DMS153 (cell line): Measurements from ENCODE around the gene COL20A1.

Source experiments
- DNase-seq: peaks from one replicate; lab custom pipeline; 2025; lab: John Stamatoyannopoulos, UW

The COL20A1 gene

DNA sequence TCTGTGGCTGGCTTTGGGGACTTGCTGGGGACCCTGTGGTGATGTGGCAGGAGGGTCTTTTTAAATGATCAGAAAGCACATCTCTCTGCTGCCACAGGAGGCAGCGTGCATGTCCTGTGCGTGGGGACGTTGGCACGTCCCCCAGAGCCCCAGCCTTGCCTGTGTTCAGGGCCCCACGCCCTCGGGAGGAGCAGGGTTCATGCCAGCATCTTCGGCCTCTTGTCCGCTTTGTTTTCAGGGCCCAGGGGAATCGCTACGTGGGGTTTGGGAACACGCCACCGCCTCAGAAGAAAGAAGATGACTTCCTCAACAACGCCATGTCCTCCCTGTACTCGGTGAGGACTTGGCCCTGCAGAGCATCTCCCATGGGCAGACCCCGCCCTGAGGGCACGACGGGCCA, 14.3 kb upstream of the COL20A1 start:
- DNase-seq = no peak

DNA sequence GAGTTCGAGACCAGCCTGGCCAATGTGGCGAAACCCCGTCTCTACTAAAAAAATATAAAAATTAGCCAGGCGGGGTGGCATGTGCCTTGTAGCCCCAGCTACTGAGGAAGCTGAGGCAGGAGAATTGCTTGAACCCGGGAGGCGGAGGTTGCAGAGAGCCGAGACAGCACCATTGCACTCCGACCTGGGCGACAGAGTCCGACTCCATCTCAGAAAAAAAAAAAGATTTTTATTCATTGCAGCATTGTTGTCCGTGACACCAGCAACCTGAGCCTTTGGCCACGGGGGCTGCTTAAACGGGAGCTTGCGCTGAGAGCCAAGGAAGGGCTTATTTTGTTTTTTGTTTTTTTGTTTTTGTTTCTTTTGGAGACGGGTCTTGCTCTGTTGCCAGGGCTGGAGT, 13.1 kb upstream of the COL20A1 start:
- DNase-seq = no peak

DNA sequence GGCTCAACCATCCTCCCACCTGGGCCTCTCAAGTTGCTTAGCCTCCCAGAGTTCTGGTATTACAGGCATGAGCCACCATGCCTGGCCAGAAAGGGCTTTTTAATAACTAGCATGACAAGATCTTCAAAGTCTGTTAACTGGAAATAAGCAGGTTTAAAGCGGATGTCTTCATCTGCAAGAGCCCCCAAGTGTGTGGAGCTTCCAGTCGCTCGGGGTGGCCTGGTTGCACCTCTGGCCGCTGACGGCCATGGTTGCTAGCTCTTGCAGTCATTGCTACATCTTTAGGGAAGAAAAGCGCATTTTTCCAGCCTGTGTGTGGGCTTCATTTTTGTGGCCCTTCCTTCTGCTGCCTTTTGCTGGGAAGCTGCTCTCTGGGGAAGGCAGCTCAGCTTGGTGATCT, 12.6 kb upstream of the COL20A1 start:
- no peak for DNase-seq

DNA sequence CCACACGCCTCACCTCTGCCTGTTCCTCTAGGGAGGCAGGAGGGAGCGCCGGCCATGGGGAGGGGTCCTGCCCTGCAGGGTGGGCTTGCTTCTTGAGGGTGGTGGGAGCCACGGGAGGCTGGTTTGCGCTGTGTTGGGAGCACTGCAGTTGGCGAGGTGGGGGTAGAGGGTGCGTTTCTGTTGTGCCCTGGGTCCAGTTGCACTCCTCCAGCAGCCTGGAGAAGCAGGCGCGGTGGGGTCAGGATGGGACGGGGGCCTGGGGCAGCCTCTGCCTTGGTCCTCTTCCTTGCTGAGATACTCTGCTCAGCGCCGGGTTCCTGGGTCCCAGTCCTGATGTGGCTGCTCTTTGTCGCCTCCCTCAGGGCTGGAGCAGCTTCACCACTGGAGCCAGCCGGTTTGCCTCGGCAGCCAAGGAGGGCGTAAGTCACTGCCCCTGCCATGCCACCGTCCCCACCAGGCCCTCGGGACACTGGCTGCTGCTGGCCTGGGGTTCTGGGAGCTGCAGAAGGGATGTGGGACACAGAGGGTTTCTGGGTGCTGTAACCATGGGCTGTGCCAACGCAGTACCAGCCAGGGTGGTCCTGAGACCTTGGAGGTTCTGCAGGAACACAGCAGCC, 11.9 kb upstream of the COL20A1 start:
- DNase-seq = no peak

DNA sequence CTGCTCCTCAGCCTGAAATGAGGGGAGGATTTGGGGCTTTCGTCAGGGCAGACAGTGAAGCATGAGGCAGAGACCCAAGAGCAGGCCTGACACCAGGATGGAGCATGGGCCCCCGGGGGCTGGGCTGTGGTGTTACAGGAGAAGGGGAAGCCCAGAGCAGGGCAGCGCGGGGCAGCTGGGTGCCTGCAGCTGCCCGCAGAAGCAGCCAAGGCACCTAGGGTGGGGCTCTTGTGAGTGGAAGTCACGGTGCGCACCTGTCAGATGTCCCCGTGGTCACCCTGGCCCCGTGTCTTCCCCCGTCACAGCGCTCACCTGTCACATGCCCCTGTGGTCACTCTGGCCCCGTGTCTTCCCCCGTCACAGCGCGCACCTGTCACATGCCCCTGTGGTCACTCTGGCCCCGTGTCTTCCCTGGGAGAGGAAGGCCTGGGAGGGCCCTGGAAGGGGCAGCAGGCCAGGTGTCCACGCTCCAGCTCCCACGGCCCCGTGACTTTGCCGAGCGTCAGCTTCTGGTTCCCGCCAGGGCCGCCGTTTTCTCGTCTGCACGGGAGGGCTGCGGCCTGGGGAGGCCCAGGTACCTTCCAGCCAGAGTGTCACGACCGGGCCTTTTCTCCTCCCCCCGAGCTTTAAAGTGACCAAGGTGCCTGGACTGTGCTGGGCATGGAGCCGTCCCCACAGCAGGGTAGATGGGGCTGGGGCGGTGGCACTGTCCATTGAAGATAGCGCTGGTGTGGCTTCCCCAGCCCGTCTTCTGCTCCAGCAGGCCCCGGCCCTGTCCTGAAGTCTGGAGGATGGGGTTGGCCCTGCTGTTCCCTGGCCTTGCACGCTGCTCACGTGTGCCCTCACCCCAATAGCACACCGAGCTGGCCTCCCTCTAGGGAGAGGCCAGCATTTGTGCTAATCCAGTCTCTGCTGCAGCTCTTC, 11.0 kb upstream of the COL20A1 start:
- DNase-seq = no peak

DNA sequence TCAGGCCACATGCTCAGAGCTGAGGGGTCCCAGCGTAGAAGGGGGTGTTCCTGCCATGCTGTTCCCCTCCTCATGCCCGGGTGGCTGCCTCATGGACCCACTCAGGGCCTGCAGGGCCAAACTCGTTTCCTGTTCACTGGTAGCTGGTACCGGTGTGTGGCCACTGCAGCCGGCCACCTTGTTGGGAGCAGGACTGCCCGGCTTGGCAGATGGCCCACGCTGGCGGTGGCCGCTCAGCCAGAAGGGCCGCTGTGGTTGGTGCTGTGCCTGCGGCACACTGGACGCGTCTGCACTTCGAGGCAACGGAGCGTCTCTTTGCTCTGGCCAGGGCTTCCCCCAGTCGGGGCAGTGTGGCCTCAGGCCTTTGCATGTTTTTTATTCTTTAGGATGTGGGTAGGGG, 10.0 kb upstream of the COL20A1 start:
- DNase-seq = no peak

DNA sequence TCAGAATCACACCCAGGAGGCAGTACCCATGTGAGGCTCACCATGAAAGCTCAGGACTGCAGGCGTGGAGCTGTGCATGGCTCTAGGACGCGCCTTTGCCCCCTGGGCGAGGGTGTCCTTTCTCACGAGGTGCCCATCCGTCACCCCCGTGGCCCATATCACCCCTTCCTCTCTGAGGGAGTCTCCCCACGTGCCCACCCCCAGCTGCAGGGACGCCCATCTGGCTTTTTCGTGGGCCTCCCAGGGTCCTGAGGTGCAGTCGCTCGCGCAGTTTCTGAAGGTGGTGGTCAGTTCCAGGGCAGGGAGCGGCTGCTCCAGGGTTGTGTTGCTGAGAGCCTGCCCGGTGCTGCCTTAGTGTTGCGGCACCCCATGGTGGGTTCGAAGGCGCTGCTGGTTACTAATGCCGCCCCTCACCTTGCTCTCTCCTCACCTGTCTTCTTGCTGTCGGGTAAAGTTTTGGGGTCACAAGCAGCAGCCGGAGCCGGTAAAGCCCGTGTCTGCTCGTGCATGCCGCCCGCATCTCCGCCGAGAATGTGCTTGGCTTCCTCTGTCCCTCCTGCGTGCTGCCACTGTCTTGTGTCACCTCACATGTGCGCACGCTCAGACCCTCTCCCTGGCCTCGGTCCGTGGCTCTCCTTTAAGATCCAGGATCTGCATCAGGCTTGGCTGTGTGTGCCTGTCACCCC, 9.4 kb upstream of the COL20A1 start:
- no peak for DNase-seq

DNA sequence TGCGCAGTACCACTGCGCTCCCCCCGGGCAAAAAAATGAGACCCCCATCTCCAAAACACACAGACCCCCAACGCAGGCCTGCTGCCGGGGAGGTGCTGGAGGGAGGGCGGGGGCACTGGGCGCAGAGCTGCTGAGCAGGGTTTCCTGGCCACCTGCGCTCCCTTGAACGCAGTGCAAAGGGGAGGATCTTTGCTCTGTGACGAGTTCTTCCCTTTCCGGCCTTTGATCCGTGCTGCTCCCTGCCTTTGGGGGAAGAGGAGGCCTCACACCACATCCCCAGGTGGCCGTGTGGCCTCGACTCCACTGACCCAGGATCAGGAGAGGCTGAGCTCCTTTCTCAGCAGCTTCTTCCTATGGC, 8.9 kb upstream of the COL20A1 start:
- no peak for DNase-seq

DNA sequence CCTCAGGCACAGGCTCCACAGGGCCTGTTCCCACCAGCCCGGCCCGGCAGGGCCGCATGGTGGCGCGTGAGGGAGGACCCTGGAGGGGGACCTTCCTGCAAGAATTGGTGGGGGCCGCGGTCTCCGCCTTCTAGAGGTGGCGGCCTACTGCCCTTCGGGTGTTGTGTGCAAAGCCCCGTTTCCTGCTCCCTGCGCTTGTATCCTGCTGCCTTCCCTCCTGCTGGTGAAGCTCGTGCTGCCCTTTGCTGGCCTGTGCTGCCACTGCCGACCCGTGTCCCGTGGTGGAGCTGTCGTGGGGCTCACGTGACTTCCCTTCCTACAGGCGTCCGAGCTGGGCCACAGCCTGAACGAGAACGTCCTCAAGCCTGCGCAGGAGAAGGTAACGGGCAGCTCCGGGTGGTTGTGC, 8.4 kb upstream of the COL20A1 start:
- DNase-seq = no peak

DNA sequence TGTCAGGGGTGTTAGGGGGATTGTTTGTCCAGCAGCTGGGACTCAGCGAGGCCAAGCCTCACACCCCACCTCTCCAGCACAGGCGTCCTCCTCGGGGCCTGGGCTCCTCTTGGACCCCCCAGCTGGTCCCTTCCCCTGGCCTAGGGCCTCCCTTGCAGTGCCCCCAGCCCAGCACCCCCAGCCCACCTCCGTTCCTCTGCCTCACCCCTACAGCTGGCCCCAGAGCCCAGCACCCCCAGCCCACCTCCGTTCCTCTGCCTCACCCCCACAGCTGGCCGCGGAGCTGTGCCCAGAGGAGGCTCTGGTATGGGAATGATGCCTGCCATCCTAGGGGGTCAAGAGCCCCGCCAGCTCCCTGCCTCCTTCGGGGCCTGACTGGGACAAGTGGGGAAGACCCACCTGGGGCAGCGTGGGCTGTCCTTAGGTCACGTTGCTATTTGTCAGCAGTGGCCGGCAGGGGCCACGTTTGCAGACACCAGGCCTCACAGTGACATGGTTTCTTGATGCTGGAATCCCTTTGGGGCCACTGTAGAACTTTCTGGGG, 7.9 kb upstream of the COL20A1 start:
- no peak for DNase-seq

DNA sequence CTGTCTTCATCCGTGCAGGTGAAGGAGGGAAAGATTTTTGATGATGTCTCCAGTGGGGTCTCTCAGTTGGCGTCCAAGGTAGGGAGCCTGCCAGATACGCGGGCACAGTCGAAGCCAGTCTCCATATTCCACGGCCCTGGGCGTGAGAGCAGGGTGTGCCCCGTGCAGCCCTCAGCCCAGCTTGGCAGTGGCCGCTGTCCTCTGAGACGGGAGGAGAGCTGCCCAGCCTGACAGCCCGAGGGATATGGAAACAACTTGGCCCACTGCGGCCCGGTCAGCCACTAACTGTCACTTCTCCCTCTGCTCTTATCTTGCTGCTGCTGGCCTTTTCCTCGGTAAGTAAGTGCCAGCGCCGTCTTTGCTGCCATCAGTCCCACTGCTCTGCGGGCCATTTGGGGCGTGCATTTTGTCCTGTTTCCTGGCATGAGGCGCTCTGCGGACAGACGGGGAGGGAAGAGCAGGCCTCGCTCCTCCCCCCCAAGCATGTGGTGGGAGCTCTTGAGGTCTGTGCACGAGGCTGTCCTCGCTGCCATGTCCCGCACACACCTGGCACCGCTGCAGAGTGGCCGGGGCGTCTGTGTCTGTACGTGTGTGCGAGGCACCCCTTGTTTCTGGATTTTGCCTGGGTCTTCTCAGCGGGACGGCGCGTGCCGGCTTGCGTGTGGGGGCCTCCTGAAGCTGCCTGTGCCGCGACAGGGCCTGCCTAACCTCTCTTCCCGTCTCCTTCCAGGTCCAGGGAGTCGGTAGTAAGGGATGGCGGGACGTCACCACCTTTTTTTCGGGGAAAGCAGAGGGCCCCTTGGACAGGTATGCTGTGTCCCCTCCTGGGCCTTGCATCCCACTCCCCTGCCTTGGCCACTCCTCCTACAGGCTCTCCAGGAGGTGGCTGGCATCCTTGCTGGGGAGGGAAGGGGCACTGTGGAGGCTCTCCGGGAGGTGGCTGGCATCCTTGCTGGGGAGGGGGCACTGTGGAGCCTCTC, 7.1 kb upstream of the COL20A1 start:
- DNase-seq = no peak

DNA sequence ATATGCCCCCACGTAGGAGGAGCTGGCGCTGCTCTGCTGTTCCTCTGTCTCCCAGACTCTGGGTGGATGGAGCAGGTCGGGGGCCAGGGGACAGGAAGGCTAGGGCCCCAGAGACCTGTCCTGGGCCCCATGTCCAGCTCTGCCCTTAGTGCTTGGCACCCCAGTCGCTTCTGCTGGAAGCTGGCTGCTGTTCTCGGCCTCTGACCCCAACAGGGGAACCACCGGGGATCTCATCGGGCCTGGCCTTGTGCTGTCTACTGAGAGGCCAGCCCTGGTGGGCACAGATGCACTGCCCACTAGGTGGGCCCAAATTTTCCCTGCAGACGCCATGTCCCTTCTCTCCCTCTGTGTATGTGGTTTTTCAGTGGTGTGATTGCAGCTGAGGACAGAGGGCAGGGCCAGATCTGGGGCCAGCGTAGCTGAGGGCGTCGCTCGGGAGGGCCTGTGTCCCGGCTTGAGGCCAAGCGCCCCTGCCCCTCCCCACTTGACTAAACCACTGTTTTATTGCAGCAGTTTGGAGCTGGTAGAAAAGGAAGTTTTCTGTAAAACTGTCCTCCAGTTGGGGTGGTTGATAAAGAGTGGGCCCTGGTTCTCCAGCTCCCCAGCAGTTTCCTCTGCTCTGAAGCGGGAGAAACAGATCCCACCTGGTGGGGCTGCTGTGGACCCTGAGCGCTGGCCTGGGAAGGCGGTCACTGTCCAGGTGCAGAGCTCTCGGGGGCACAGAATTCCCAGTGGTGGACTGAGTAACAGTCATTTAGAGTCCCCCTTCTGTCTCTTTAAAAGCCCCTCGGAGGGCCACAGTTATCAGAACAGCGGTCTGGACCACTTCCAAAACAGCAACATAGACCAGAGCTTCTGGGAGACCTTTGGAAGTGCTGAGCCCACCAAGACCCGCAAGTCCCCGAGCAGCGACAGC, 5.9 kb upstream of the COL20A1 start:
- no peak for DNase-seq

DNA sequence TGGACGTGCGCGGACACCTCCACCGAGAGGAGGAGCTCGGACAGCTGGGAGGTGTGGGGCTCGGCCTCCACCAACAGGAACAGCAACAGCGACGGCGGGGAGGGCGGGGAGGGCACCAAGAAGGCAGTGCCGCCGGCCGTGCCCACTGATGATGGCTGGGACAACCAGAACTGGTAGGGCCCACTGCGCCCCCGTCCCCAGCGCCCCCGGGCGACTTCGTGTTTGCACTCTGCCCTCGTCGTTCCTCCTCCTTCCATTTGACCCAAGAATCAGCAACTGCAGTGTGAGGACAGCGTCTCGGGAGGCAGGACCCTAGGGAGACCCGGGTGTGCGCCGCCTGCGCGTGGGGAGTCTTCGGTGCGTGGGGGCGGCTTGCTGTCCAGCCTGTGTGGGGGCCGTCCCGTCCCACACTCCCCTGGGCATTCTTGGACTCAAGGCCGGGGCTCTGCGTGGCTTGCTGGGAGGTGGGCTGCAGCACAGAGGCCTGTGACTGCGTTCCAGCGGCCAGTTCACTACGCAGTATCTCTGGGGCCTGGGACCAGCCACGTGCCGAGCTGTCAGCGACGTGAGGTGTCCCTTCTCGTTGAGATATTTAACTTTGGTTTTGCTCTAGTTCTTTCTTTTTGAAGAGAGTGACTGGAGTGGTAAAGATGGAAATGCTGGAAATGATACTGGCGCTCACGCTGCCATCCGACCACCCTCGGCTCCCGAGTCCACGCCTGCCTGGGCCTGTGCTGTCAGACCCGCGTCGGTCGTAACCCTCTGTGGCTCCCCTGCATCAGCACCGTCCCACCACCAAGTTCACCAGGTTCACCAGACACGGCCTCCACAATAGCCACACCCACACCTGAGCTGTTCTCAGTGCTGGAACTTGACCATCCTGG, 5.0 kb upstream of the COL20A1 start:
- DNase-seq = no peak

DNA sequence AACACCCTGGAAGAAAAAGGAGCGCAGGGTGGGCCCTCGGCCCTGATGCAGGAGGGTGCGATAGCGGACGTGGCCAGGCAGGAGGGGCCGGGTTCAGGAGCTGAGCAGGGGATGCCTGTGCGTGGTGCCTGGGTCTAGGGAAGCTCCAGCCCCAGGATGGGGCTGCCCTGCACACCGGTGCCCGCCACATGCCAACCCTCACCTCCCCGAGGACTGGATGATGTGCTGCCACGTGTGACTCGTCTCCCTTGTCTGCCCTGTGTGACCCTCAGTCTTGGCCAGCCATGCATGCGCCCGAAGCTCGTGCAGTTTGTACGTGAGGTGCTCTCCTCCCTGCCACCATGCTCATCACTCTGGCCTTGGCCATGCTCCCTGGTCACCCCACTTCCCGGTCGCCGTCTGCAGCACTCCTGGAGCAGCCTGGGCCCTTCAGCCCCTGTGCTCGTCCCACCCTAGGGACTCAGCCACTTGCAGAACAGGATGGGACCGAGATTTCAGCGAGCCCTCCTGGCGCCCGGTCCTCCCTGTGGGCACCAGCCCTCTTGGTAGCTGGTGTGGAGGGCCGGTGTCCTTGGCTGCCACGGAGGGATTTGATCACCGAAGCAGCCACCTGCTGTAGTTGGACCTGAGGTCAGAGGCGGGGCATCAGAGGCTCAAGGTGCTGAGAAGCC, 4.3 kb upstream of the COL20A1 start:
- no peak for DNase-seq

DNA sequence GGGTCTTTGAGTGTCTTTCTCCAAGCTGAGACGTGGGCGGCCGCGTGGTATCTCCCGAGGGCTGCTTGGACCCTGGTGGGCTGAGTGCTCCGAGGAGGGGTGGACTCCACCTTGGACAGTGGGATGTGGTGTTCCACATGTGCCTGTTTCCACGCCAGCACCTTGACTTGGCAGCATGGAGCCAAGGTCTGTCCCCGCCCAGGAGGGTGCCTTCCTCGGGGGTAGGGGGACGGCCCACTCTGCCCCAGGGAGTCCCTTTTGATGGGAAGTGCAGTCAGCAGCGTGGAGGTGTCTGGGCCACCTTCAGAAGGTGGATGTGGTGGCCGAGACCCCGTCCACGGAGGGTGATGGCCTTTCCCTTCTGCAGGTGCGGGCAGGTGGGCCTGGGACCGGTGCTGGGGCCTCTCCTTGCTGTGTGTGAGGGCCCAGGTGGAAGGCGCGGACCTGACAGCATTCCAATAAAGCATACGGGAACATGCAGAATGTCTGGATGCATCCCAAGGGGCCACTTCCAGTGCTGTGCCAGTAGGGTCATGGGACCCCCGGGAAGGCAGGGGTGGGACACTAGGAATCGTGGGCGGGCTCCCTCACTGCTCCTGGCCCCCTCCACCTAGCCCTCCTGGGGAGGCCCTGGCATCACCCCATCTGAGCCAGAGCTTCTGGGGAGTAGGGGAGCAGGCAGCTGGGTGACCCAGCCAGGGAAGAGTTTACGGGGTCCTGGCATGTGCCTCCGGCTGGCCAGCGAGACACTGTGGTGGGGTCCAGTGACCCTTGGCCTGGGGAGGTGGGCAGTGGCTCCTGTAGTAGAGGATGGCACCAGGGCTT, 3.5 kb upstream of the COL20A1 start:
- DNase-seq = no peak

DNA sequence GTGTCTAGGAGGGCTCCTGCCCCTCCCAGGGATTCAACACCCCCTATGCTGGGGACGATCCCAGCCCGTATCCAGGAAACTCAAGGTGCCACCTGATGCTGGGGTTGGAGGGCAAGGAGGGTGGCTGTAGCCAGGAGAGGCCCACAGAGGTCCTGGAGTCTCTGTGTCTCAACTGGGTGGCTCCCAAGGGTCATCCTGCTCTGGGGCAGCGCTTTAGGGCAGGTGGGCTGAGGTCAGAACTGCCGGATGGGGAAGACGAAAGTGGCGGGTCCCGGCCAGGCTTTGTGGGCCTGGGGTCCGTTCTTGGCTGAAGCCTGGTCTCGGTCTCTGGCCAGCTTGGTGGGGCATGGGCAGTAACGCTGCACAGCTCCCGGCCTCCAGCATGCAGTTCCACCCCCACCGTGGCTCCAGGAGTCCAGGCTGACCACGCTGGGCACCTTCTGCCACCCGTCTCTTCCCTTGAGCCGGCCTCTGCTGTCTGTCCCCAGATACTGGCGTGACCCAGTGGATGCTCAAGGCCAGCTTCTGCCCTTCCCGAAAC, 2.8 kb upstream of the COL20A1 start:
- no peak for DNase-seq

DNA sequence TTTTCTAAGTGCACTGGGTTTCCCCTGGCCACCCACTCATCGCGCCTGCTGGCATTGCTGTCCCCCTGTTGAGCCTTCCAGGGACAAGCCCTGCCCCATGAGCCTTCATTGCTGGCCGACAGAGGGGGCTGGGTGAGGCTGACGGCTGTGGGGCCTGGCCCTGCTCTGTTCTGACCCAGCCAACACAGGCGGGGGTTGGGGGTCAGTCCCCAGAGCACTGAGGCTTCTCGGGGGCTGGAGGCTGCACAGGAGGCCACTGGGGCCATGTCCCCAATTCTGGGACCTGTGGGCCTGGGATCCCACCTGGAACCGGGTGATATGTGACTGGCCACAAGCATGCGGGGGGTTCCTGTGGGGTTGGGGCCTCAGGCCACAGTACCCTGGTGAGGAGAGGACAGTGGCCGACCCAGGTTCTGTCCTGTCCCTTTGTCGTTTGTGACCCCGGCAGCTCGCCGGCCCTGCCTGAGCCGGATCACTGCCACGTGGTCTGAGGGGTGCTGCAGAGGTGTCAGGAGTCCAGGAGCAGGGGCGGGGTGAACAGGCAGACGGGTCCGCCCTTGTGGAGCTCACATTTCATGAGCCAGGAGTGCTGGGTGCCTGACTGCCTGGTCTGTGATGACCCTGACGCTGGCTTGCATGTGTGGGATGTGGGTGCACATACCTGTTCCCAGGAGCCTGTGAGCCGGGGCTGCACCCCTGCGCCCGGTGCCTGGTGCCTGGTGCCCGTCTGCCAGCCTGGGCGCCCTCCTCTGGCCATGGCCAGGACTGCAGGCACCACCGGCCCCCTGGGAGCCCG, 2.1 kb upstream of the COL20A1 start:
- no peak for DNase-seq
